Dedifferentiated amniotic fluid mesenchymal stem cell (primary cell): ENCODE measurements around the gene TMCC1.
"Not testable (repeated sequence)": the region's sequence is repeated elsewhere in the genome, so short reads cannot be mapped to it uniquely, and the experiment has no call there.

Experiments
- DNase-seq: peaks from one replicate; pipeline ENCODE4 v3.0.0-alpha.2; 2016; ENCODE audit errors: extremely low spot score

TMCC1 gene

DNA sequence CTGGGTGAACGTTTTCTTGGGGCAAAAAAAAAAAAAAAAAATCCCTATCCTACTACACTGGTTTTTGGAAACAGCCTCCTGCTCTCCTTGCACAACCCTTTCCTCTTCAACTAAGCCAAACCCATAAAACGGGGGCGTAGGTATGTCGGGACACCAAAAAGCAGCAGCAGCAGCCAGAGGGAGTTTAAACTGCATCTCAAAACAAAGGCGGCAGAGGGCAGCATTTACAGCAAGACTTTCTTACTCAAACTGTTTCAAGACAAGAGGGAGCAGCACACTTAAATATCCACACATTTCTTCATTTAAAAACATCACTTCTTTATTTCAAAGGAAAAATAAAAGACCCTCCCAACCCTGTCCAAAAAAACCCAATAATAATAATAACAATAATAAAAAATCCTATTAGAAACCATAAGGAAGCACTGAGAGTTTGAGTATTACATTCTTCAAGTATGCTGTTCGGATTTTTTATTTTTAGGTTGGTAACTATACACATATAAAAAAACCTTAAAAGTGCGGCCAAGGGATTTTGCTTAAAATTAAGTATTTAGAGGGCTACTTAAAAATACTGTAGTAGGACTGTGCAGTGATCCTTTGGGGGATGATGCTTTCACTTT lies 243.1 kb downstream of the TMCC1 start:
- peak; percentile 86 for DNase-seq

DNA sequence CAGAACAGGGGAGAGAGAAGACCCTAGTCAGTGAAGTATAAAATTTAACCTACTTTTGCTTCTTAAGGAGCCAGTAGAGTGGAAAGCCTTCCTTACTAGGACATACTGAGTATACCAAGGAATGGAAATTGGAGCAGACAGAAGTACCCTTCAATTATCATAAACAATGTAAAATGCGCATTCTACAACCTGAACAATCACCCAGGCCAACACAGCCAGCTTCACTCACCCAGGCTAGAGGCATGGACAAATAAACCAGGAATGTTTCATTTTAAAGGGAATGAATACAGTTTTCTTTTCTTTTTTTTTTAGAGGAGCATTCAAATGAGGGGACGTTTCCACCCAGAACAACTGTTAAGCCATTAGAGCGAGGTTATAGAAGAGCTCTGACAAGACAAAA lies 245.1 kb downstream of the TMCC1 start:
- no peak for DNase-seq

DNA sequence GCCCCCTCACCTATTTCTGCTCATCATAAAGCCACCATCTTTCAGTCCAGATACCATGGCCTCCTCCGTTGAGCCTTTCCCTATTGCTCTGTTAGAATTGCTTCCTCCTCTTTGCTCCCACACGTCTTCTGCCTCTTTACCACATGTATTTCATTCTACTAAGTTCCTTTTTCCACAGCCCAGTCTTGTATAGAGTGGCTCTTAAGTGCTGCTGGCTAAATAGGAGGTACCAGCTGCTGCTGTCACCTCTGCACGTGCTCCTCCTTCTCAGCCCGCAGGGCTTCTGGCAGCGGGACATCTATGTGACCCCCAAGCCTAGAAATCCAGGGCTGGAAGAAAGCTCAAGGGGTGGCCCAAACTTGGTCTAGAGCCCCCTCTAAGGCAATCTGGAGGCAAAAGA lies 248.2 kb downstream of the TMCC1 start:
- no peak for DNase-seq

DNA sequence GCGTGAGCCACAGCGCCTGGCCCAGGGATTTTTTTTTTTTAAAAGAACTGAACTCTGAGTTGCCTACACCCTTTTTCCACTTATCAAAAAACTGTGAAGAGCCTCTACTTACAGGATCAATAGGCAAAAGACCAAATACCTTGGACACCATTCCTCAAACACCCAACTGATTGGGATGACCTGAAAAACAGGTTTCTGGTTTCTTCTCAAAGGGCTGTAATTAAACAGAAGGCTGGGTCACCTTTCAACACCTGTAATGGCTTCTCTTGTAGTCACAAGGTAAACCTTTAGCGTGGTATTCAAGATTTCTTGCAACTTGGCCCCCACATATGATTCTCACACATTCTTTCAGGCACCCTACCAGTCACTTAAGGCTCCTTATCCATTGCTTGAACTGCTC lies 248.7 kb downstream of the TMCC1 start:
- no peak for DNase-seq

DNA sequence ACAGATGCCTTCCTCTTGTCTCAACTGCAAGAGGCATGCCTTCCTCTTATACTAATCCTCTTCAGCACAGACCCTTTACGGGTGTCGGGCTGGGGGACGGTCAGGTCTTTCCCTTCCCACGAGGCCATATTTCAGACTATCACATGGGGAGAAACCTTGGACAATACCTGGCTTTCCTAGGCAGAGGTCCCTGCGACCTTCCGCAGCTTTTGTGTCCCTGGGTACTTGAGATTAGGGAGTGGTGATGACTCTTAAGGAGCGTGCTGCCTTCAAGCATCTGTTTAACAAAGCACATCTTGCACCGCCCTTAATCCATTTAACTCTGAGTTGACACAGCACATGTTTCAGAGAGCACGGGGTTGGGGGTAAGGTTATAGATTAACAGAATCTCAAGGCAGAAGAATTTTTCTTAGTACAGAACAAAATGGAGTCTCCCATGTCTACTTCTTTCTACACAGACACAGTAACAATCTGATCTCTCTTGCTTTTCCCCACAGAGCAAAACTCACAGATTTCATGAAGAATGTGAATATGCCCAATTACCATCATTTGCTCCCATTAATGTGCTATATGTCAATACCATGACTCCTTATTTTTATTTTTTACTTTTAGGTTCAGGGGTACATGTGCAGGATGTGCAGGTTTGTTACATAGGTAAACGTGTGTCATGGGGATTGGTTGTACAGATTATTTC lies 251.8 kb downstream of the TMCC1 start:
- not testable (repeated sequence) for DNase-seq

DNA sequence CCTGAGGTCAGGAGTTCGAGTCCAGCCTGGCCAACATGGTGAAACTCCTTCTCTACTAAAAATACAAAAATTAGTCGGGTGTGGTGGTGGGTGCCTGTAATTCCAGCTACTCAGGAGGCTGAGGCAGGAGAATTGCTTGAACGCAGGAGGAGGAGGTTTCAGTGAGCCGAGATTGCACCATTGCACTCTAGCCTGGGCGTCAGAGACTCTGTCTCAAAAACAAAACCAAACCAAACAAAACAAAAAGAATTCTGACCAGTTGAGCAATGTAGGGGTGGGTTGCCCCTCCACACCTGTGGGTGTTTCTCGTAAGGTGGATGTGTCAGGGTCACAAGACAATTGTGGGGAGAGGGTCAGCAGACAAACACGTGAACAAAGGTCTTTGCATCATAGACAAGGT lies 252.5 kb downstream of the TMCC1 start:
- not testable (repeated sequence) for DNase-seq

DNA sequence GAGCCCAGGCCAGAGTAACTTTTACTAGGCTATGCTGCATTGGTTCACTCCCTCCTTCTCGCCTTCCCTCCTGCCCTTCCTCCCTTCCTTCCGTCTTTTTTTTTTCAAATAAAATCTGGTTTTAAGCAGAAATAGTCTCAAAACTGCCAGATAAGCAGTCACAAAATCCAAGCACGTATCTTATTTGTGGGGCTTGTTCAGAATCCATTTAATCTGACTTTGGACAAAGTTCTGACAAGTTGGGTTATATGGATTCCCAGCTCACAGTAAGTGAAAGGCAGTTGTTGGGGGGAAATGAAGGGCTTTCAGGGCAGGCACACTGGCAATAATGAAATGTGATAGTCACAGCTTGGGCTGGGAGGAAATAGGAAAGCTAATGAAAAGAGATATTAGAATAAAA lies 255.0 kb downstream of the TMCC1 start:
- no peak for DNase-seq

DNA sequence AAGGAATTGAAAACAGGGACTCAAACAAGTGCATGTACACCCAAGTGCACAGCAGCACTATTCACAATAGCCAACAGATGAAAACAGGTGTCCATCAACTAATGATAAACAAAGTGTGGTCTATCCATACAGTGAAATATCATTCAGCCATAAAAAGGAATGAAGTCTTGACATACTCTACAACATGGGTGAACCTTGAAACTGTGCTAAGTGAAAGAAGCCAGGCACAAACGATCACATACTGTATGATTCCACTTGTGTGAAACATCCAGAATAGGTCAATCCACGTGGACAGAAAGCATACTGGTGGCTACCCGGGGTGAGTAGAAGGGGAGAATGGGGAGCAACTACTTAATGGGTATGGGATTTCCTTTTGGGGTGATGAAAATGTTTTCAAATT lies 257.4 kb downstream of the TMCC1 start:
- DNase-seq = no peak

DNA sequence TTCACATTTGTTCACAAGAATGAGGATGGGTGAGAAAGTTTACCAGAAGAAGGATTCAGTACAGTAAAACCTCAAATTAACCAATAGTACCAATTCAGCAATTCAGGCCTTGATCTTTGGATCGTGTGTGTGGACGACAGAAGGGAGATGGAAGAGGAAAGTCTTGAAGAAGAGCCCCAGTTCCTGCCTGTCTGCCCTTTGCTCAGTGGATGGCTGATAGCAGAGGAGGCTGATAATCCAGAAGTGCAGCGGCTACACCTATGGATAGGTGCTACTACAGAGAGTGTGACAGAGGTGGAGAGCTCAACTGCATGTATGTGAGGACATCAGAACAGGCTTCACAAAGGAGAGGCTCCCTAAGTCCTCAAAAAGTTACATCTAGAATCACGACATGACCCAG lies 257.9 kb downstream of the TMCC1 start:
- DNase-seq = no peak

DNA sequence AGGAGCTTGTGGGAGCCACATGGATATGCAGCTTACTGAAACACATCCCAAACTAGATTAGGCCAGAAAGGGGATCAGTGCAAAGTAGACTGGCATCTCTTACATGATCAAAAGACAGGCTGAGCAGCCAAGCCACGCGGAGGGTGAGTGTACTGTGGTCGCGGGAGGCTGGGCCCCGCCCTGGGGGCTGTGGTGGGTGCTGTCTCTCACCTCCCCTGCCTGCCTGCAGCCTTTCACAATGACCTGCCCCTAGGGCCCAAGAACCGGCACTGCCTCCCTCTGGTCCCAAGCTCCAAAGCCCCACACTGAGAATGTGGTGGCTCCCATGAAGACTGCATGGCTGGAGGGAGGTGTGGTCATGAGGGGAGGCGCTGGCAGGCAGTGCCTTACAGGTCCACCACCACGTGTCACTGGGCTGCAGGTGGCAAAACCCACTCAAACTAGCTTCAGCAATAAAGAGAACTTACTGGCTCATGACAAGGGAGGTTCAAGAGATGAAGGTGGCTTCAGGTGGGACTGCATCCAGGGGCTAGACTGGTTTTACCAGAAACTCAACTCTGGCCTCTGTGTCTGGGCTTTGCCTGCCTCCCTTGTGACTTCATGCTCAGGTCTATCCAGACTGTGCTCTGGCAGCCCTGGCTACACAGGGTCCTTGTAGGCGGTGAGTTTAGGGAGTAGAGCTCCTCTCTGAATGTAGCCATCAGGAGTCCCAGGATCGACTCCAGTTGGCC lies 259.6 kb downstream of the TMCC1 start:
- DNase-seq = no peak

DNA sequence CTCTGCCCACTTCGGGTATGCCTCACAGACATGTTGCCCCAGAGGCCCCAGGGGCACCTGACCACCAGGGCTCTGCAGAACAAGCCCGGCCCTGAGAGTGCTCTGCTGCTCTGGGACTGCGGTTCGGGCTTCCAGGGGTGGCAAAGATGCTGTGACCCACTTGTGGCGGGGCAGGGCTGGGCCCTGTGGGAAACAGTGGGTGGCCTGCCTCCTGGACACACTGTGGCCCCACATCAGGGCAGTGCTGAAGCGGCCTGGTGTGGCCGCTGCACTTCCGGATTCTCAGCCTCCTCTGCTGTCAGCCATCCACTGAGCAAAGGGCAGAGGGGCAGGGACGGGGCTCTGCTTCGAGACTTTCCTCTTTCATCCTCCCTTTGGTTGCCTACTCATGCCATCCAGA lies 260.5 kb downstream of the TMCC1 start:
- DNase-seq = no peak

DNA sequence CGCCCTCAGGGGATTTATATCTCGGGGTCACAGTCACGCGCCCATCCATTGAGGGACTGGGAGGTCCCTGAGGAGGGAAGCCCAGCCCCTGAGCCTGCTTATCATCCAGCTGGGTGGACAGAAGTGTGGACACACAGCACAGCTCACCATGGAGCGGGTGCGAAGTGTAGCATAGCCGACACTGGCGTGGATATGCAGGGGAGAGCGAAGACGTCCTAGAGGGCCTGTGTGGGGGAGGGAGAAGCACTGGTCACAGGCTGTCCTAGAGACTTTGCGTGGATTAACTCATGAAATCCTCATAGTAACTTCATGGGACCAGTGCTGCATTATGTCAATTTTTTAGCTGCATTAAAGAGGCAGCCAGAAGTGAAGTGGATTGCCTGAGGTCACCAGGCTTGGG lies 261.0 kb downstream of the TMCC1 start:
- DNase-seq = no peak

DNA sequence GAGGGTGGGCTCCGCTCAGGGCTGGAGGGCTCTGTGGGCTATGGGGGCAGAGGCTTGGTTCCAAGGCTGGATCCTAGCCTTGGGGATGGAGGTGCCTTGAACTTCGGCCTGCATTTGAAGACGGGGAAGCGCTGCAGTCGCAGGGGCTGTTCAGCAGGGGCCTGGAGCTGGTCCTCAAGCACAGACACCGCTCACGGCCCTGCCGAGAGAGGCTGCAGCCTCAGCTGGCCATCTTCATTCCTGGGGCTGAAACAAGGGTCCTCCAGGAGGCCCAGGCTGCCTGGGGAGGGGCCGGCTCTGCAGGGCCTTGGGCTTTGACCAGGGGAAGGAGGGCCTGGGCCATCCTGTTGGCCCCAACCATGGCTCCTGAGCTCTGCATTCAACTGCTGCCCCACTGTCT lies 261.5 kb downstream of the TMCC1 start:
- no peak for DNase-seq

DNA sequence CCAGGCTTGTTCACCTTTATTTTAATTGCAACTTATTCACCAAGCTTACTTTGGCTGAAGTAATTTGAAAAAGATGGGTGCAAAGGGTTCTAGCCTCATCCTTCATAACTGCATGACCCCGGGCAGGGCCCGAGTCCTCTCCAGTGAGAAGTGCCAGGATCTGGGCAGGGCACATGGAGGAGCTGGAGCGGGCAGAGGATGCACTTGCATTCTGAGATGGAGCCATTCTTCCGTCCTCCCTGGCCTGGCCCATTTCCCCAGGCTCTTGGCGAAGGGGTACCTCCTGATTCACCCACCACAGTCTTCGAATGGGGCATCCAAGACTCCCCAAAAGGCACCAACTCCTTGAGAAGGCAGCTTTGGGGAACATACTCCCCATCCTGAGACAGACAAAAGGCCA lies 264.5 kb downstream of the TMCC1 start:
- no peak for DNase-seq

DNA sequence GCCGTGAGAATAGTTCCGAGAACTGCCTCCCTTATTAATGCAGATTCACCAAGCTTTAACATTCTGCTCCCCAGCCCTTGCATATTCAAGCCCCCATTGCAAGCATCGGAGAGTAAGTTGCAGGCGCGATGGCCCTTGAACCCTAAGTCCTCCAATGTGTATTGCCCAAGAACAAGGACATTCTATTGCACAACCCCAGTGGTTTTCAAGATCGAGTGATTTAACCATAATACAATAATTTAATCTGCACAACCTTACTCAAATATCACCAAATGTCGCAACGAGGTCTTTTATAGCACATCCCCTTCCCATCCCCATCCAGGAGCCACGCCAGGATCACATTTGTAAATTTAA lies 265.4 kb downstream of the TMCC1 start:
- no peak for DNase-seq

DNA sequence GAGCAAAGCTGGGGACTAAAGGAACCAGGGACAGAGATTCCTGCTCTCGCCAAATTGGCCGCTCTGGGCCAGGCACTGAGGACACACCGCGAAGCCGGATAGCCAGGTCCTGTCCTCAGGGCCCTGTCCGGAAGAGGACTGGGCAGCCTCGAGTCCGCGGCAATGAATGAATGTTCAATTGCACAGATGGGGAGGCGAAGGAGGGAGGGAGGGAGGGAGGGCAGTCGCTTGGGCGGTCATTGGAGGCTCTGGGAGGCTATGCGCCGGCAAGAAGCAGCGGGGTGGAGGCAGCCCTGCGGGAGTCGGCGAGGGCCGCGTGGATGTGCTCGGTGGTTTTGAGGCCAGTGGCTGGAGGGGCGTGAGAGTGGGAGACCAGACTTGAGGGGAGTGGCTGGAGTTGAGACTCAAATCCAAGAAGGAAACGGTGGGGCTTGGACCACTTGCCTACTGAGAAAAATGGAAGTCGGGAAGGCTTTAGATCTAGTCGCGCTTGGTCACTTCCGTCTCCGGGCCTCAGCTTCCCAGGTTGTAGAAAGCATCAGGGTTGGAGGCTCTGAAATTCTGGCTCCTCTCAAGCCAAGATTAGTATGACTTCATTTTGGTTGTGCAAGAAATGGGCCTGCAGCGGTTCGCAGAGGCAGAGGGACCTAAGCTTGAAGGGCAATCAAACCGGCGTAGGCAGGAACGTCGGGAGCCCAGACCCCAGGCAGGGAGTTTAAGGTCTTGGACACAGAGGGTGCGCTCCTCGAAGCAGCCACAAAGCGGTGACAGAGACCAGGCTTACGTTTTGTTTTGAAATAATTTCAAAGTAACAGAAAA lies 266.0 kb downstream of the TMCC1 start:
- peak; percentile 53 for DNase-seq

DNA sequence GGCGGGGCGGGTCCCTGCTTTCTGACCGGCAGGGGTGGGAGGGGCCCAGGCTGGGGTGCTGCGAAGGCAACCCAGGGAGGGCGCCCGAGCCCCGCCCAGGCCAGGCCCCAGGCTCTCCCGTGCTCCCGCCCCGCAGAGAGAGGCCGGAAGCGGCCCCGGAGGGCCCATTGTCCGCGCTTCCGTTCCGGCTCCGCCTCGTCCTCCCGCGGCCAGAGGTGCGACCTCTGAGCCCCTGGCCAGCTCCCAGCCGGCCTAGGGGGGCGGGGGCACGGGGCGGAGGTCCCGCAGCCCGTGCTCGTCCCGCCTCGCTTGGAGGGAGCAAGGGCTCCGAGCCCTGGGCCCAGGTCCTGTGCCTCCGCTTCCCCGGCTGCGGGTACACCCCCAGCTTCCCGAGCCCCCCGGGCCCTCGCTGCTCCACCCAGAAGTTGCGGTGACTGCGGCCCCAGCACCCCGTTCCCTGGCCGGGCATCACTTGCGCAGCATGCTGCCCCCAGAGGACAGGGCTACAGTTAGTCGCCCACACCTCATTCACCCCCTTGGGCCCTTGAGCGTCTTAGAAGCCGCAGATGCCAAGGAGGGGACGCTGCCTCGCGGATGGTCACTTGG lies 266.7 kb downstream of the TMCC1 start:
- DNase-seq = no peak

DNA sequence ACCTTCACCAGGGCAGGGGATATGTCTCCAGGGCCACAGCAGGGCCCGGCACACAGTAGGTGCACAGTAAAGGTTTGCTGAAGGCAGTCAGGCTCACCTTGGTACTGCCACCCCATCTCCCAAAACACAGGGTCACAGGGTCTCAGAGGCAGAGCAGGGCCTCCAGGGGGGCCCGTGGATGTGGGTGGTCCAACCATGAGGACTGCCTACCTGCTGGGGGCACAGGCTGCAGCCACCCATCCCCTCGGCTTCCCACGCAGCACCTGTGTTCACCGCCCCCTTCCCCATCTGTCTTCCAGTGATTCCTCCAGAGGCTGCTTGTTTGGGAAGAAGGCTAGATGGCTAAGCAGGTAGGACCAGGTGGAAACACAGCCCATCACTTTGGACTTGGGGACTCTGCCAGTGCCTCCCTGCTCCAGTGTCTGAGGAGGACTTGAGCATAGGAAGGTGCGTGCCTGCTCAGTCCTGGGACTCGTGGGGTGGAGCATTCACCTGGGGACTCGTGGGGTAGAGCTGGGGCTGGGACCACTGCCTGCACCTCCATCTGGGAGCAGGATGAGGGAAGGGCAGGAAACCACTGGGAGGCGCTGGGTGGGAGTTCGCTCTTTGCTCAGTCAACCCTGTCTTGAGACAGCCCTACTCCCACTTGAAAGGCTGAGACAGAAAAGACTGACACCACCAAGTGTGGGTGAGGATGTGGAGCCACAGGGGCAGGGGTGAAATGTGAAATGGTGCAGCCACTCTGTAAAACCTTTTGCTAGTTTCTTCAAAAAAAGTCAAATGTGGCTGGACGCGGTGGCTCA lies 268.2 kb downstream of the TMCC1 start:
- no peak for DNase-seq

DNA sequence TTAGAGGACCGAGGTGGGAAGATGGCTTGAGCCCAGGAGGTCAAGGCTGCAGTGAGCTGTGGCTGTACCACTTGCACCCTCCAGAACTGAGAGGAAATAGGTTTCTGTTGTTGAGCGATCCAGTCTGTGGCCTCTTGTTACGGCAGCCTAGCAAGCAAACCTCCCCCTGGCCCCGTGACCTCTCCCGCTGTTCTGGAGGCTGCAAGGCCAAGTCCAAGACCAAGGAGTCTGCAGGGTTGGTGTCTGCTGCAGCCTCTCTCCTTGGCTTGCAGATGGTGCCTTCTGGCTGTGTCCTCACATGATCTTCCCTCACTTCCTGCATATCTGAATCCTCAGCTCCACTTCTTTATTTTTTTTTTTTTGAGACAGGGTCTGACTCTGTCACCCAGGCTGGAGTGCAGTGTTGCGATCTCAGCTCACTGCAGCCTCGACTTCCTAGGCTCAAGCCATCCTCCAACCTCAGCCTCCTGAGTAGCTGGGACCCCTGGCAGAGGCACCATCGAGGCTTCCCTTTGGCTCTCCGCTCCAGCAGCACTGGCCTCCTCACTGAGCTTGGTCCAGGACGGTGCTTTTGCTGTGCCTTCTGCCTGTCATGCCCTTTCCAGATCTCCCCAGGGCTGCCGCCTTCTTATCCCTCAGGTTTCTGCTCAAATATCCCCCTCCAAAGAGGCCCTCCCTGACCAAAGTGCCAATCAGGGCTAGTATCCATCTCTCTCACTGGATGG lies 269.0 kb downstream of the TMCC1 start:
- DNase-seq = no peak

DNA sequence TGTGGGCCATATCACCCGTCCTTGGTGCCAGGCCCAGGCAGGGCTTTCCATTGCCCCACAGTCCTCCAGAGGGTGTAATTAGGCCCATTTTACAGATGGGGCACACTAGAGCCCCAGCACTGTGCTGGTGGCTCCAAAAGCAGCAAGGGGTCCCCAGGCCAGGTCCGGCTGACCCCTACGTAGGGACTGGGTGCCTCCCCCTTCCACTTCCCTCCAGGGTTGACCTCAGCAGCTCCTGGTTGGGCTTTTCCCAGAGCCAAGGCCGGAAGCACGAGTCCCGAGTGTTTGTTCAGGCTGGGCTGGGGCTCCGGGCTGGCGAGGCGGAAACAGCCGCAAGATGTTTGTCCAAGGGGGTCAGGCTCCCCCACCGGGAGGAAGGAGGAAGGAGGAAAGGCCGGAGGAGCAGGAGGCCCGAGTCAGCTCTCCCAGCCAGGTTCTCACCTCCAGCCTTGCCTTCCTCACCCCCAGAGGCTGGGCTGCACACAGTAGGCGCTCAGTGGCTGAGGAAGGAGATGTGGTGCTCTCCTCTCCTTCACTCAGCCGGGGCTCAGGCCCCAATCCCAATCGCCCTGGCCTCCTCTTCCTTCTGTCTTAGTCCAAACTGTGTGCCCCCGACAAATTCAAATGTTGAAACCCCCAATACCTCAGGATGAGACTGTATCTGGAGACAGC lies 269.9 kb downstream of the TMCC1 start:
- DNase-seq = no peak
